Erythroblast (primary cell): ENCODE measurements around the gene PCBP3.

Experiments
- GATA1 ChIP-seq: IDR thresholded peaks from 2 replicates; pipeline ENCODE4 v1.6.1; 2011; ENCODE audit warnings: low read depth, mild to moderate bottlenecking, control low read depth, low read length, moderate library complexity
- POLR2A ChIP-seq: IDR thresholded peaks from 2 replicates; pipeline ENCODE4 v1.6.1; 2011; ENCODE audit warnings: mild to moderate bottlenecking, low read length

- no peak for TF ChIP-seq POLR2A
- no peak for TF ChIP-seq GATA1
Observed at GRCh38 chr21:45882645-45883044, 239.1 kb downstream of the PCBP3 start.
